GM23248 (cell line): ENCODE results near the gene LRRC75A. TPM values are rescaled to one million over a fixed set of nuclear protein-coding genes. Genes with fewer than 3 reads are reported as not detected.

Source experiments
- DNase-seq: peaks from one replicate; pipeline ENCODE4 v3.0.0-alpha.2; 2015
- H2AFZ ChIP-seq: fragments of 200-600 bp; sonication (generic); 2 replicates; pipeline ENCODE4 v1.6.1; 2016; ENCODE audit warnings: antibody characterized with exemption
- H3F3A ChIP-seq: fragments of 200-600 bp; sonication (generic); 2 replicates; pipeline ENCODE4 v1.6.1; 2016; ENCODE audit warnings: mild to moderate bottlenecking, antibody characterized with exemption, mixed run types; ENCODE audit not compliant: insufficient read depth
- H3K27ac ChIP-seq: fragments of 200-600 bp; sonication (generic); 2 replicates; pipeline ENCODE4 v1.5.1; 2016; ENCODE audit warnings: mild to moderate bottlenecking
- H3K27me3 ChIP-seq: fragments of 200-600 bp; sonication (generic); replicated peaks from 2 replicates; pipeline ENCODE4 v1.6.1; 2016; ENCODE audit warnings: mild to moderate bottlenecking; ENCODE audit not compliant: insufficient read depth
- H3K36me3 ChIP-seq: fragments of 200-600 bp; sonication (generic); 2 replicates; pipeline ENCODE4 v1.6.1; 2016; ENCODE audit warnings: low read depth, mild to moderate bottlenecking
- H3K4me1 ChIP-seq: fragments of 200-600 bp; sonication (generic); 2 replicates; pipeline ENCODE4 v1.6.1; 2016; ENCODE audit warnings: mild to moderate bottlenecking; ENCODE audit not compliant: insufficient read depth
- H3K4me2 ChIP-seq: fragments of 200-600 bp; sonication (generic); one replicate; pipeline ENCODE4 v1.6.1; 2016; ENCODE audit warnings: mild to moderate bottlenecking; ENCODE audit not compliant: unreplicated experiment
- H3K4me3 ChIP-seq: fragments of 200-600 bp; sonication (generic); 2 replicates; pipeline ENCODE4 v1.5.1; 2016; ENCODE audit warnings: mild to moderate bottlenecking
- H3K79me2 ChIP-seq: fragments of 200-600 bp; sonication (generic); 2 replicates; pipeline ENCODE4 v1.6.1; 2016; ENCODE audit warnings: mild to moderate bottlenecking; ENCODE audit not compliant: insufficient read depth
- H3K9ac ChIP-seq: fragments of 200-600 bp; sonication (generic); 2 replicates; pipeline ENCODE4 v1.6.1; 2016; ENCODE audit warnings: mild to moderate bottlenecking
- H3K9me2 ChIP-seq: fragments of 200-600 bp; sonication (generic); 2 replicates; pipeline ENCODE4 v1.6.1; 2016; ENCODE audit warnings: mixed run types, mild to moderate bottlenecking, moderate library complexity; ENCODE audit not compliant: insufficient read depth
- H3K9me3 ChIP-seq: fragments of 200-600 bp; sonication (generic); one replicate; pipeline ENCODE4 v1.6.1; 2017; ENCODE audit warnings: low read depth
- H4K20me1 ChIP-seq: fragments of 200-600 bp; sonication (generic); 2 replicates; pipeline ENCODE4 v1.6.0; 2016; ENCODE audit not compliant: insufficient read depth
- EZH2 ChIP-seq: fragments of 200-600 bp; sonication (generic); IDR thresholded peaks from 2 replicates; pipeline ENCODE4 v1.6.1; 2018; ENCODE audit warnings: antibody characterized with exemption, mild to moderate bottlenecking; ENCODE audit not compliant: insufficient read depth, poor library complexity, severe bottlenecking
- EZH2phosphoT487 ChIP-seq: fragments of 200-600 bp; sonication (generic); IDR thresholded peaks from 2 replicates; pipeline ENCODE4 v1.6.1; 2018; ENCODE audit warnings: antibody characterized with exemption, moderate library complexity, mild to moderate bottlenecking, low read depth; ENCODE audit not compliant: insufficient read depth
- whole genome bisulfite sequencing, 2 experiments: methylation state at CpG; one replicate each; pipeline ENCODE4 v1.1.6; 2015 to 2017; ENCODE audit warnings: low lambda C conversion rate in 2 of 2, low coverage in 1 of 2; ENCODE audit errors: missing lambda C conversion rate in 2 of 2; 5-methylcytosine and 5-hydroxymethylcytosine counted together
- in situ Hi-C: fragments of 300-500 bp; cut with MboI; formaldehyde crosslinking; loops from 2 replicates; pipeline ENCODE4 v1.15.0; 2020
- polyA plus RNA-seq: library from polyadenylated mRNA; unstranded; fragments of >200 nt; fragmentation: Nextera tagmentation; extraction: Ambion mirVana; gene quantifications from 2 replicates; pipeline ENCODE4 v1.2.1, GENCODE V29; 2016
- total RNA-seq: library from RNA; depleted of rRNA; stranded (reverse); fragments of >200 nt; shearing (Covaris generic); gene quantifications from 2 replicates; pipeline ENCODE4 v1.2.3, GENCODE V29; 2014

LRRC75A gene
- total and polyA plus RNA-seq, 2 experiments from 2014 or later, result 0.22 to 0.54 TPM

DNA sequence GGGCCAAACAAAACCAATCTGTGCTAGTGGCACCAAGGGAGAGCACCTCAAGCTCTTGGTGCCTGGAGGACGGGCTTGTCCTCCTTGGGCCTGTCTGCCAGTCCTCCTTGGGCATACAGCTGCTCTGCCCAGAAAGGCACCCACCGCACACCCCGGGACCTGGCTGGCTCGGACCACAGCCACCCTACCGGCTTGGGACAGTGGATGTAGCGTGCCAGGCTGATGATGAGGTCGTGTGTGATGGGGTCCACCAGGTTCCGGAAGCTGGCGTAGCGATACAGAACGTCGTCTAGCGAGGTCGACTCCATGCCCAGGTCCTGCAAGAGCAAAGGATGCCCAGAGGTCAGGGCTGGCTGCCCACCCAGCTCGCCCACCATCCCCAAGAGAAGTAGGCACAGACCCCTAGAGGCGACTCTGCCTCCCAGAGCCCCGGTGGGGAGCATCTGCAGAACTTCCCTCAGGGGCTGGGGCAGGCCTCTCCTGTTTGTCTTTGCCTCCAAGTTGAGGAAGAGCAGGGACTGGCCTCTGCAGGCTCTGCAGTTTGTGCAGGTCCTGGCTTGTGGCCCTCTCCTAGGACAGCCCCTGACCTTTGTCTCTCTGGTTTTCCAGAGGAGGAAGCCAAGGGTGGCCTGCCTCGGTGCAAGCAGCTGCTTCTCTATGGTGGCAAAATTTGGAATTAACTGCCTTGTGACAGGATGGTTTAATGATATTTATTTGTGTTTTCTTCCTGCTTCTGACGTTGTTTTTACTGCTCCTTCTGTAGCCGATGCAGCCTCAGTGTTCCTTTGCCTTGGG lies 29.7 kb downstream of the LRRC75A start:
- Histone ChIP-seq H3K9me3 (no peaks in the 10 kb centered on the region), H3K27ac (no peak overlapping the region), H3K9me2 (no peaks in the 10 kb centered on the region), H4K20me1 (no peaks in the 10 kb centered on the region), H3K36me3 (no peaks in the 10 kb centered on the region), H3K27me3 (no peaks in the 10 kb centered on the region), H3K4me3 (no peak overlapping the region), H3K9ac (no peak overlapping the region), H3F3A (no peaks in the 10 kb centered on the region), H3K4me1 (peaks cover 15% of the 10 kb centered on the region; the same call in 1 of the 2 replicates), H3K4me2 (no peak overlapping the region), H3K79me2 (no peaks in the 10 kb centered on the region), H2AFZ (no peak overlapping the region)
- DNase-seq, result no peak
- in situ Hi-C loops, result no loop called here
- TF ChIP-seq EZH2, result no peak
- TF ChIP-seq EZH2phosphoT487, result no peak
- WGBS, 2 experiments, result 93 to 94% methylated on average over 18 to 20 of the region's 20 CpGs

- no peak overlapping the region for H3K9ac ChIP-seq
- no peaks in the 10 kb centered on the region for H3K27me3 ChIP-seq
- no peaks in the 10 kb centered on the region for H4K20me1 ChIP-seq
- H2AFZ ChIP-seq, result no peak overlapping the region
- no peak for DNase-seq
- H3K27ac ChIP-seq, result no peak overlapping the region
- peaks cover 15% of the 10 kb centered on the region; the same call in 1 of the 2 replicates for H3K4me1 ChIP-seq
- no peaks in the 10 kb centered on the region for H3K36me3 ChIP-seq
- no peaks in the 10 kb centered on the region for H3K9me2 ChIP-seq
- H3F3A ChIP-seq, result no peaks in the 10 kb centered on the region
- H3K9me3 ChIP-seq, result no peaks in the 10 kb centered on the region
- no peaks in the 10 kb centered on the region for H3K79me2 ChIP-seq
- TF ChIP-seq EZH2, result no peak
- no peak for TF ChIP-seq EZH2phosphoT487
- no peak overlapping the region for H3K4me2 ChIP-seq
- 96 to 98% methylated on average over 3 of the region's 3 CpGs for WGBS, 2 experiments
- H3K4me3 ChIP-seq, result no peak overlapping the region
- in situ Hi-C loops, result no loop called here
These were observed 30.5 kb downstream of the LRRC75A start for GRCh38 chr17:16461606-16461866.

DNA sequence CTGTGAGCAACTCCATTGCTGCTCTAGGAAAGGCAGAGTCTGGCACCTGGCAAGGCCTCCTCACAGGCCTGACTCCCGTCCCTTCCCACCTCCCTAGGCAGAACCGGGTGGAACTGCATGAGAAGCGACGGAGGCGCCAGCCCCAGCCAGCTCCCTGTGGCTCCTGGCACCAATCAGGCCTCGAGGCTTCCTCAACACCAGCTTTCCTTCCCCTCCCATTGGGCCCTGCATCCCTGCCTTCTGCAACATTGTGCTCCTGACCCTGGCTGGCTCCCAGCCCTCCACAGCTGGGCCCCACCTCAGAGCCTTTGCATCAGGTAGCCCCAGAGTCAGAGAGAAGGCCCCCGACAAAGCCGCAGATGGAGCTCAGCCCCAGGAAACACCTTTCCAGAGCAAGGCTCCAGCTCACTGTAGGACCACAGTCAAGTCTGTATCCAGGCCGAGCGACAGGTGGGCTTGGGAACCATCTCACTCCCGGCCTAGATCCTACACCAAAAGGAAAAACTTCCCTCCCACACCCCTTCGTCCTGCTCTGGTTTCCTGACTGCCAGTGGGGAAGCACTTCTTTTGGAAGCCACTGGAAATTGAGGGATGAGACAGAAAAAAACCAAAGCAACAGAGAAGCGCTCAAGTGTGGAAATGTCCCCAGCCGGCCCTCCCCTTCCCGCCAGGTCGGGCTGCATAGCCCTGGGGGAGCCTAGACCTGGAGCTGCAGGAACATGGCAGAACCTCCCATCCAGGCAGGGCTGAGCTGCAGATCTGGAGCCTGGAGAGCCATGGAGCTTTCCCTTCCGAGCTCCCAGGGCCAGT lies 31.0 kb downstream of the LRRC75A start:
- WGBS, 2 experiments, result 85 to 86% methylated on average over 17 of the region's 17 CpGs
- Histone ChIP-seq H4K20me1 (no peaks in the 10 kb centered on the region), H3K9me2 (no peaks in the 10 kb centered on the region), H3F3A (no peaks in the 10 kb centered on the region), H3K4me2 (no peak overlapping the region), H3K36me3 (no peaks in the 10 kb centered on the region), H2AFZ (no peak overlapping the region), H3K27me3 (no peaks in the 10 kb centered on the region), H3K9ac (no peak overlapping the region), H3K27ac (no peak overlapping the region), H3K9me3 (no peaks in the 10 kb centered on the region), H3K4me1 (peaks cover 12% of the 10 kb centered on the region; the same call in 1 of the 2 replicates), H3K79me2 (no peaks in the 10 kb centered on the region), H3K4me3 (no peak overlapping the region)
- in situ Hi-C loops, result no loop called here
- TF ChIP-seq EZH2phosphoT487 (no peak), EZH2 (no peak)
- DNase-seq, result no peak

- H3K27me3 ChIP-seq, result no peaks in the 10 kb centered on the region
- no peak for TF ChIP-seq EZH2
- no peak for TF ChIP-seq EZH2phosphoT487
- H3K79me2 ChIP-seq, result no peaks in the 10 kb centered on the region
- no peak overlapping the region for H3K27ac ChIP-seq
- no peaks in the 10 kb centered on the region for H3K9me2 ChIP-seq
- 70% methylated on average over 5 of the region's 5 CpGs for WGBS, 2 experiments
- no peak overlapping the region for H2AFZ ChIP-seq
- H4K20me1 ChIP-seq, result no peaks in the 10 kb centered on the region
- no peak overlapping the region for H3K4me3 ChIP-seq
- DNase-seq, result no peak
- peaks cover 6% of the 10 kb centered on the region; the same call in 1 of the 2 replicates for H3K4me1 ChIP-seq
- no peak overlapping the region for H3K9ac ChIP-seq
- H3F3A ChIP-seq, result no peaks in the 10 kb centered on the region
- no peak overlapping the region for H3K4me2 ChIP-seq
- in situ Hi-C loops, result loop anchor here (5.0 kb wide), 1 partner anchor 57 kb away; no protein-coding TSS in a partner anchor
- no peaks in the 10 kb centered on the region for H3K9me3 ChIP-seq
- no peaks in the 10 kb centered on the region for H3K36me3 ChIP-seq
These were observed 32.0 kb downstream of the LRRC75A start for GRCh38 chr17:16459855-16460550.
